ENCODE data around the gene SMTNL2.
"Not testable (repeated sequence)": the region's sequence is repeated elsewhere in the genome, so short reads cannot be mapped to it uniquely, and the experiment has no call there.

Gene SMTNL2

GRCh38 chr17:4591529-4591928 lies 7.2 kb downstream of the SMTNL2 start:
- no peaks in the 10 kb centered on the region for H3K4me1 ChIP-seq (ENCODE audit: insufficient read depth, low read length)
- H3K9ac ChIP-seq (ENCODE audit: low read depth, low read length), result no peak overlapping the region
- peaks cover 12% of the 10 kb centered on the region for H3K27me3 ChIP-seq (ENCODE audit: insufficient read depth, low read length)
- no peak overlapping the region for H3K4me3 ChIP-seq (ENCODE audit: low read length)
- no peaks in the 10 kb centered on the region for H3K9me3 ChIP-seq (ENCODE audit: insufficient read depth, low read depth, low read length)
- H3K27ac ChIP-seq (ENCODE audit: low read length), result no peak overlapping the region
- H3K36me3 ChIP-seq (ENCODE audit: insufficient read depth, low read depth, low read length), result no peaks in the 10 kb centered on the region

- H3K9ac ChIP-seq (ENCODE audit: low read depth, low read length), result no peak overlapping the region
- H3K4me1 ChIP-seq (ENCODE audit: insufficient read depth, low read length), result no peaks in the 10 kb centered on the region
- H3K27ac ChIP-seq (ENCODE audit: low read length), result no peak overlapping the region
- H3K27me3 ChIP-seq (ENCODE audit: insufficient read depth, low read length), result peaks cover 3% of the 10 kb centered on the region; the same call in 1 of the 2 replicates
- H3K36me3 ChIP-seq (ENCODE audit: insufficient read depth, low read depth, low read length), result no peaks in the 10 kb centered on the region
- H3K4me3 ChIP-seq (ENCODE audit: low read length), result no peak overlapping the region
- H3K9me3 ChIP-seq (ENCODE audit: insufficient read depth, low read depth, low read length), result no peaks in the 10 kb centered on the region
Observed at GRCh38 chr17:4592240-4593005, 8.1 kb downstream of the SMTNL2 start.

- H3K9ac ChIP-seq (ENCODE audit: low read depth, low read length), result no peak overlapping the region
Observed at GRCh38 chr17:4593021-4593421, 8.7 kb downstream of the SMTNL2 start.

GRCh38 chr17:4594406-4594805 lies 10.1 kb downstream of the SMTNL2 start:
- H3K36me3 ChIP-seq (ENCODE audit: insufficient read depth, low read depth, low read length), result no peaks in the 10 kb centered on the region
- peaks cover 3% of the 10 kb centered on the region; the same call in 1 of the 2 replicates for H3K4me1 ChIP-seq (ENCODE audit: insufficient read depth, low read length)
- H3K27me3 ChIP-seq (ENCODE audit: insufficient read depth, low read length), result no peaks in the 10 kb centered on the region
- H3K9ac ChIP-seq (ENCODE audit: low read depth, low read length), result no peak overlapping the region
- H3K9me3 ChIP-seq (ENCODE audit: insufficient read depth, low read depth, low read length), result no peaks in the 10 kb centered on the region
- H3K27ac ChIP-seq (ENCODE audit: low read length), result no peak overlapping the region
- H3K4me3 ChIP-seq (ENCODE audit: low read length), result no peak overlapping the region

More at GRCh38 chr17:4593021-4593421, 8.7 kb downstream of the SMTNL2 start:
- no peak overlapping the region for H3K4me3 ChIP-seq (ENCODE audit: low read length)
- no peaks in the 10 kb centered on the region for H3K36me3 ChIP-seq (ENCODE audit: insufficient read depth, low read depth, low read length)
- no peaks in the 10 kb centered on the region for H3K4me1 ChIP-seq (ENCODE audit: insufficient read depth, low read length)
- H3K27ac ChIP-seq (ENCODE audit: low read length), result no peak overlapping the region
- no peaks in the 10 kb centered on the region for H3K27me3 ChIP-seq (ENCODE audit: insufficient read depth, low read length)
- no peaks in the 10 kb centered on the region for H3K9me3 ChIP-seq (ENCODE audit: insufficient read depth, low read depth, low read length)

GRCh38 chr17:4594931-4595684 lies 10.8 kb downstream of the SMTNL2 start:
- no peaks in the 10 kb centered on the region for H3K9me3 ChIP-seq (ENCODE audit: insufficient read depth, low read depth, low read length)
- no peaks in the 10 kb centered on the region for H3K27me3 ChIP-seq (ENCODE audit: insufficient read depth, low read length)
- H3K4me3 ChIP-seq (ENCODE audit: low read length), result no peak overlapping the region
- peaks cover 8% of the 10 kb centered on the region; the same call in 1 of the 2 replicates for H3K4me1 ChIP-seq (ENCODE audit: insufficient read depth, low read length)
- no peaks in the 10 kb centered on the region for H3K36me3 ChIP-seq (ENCODE audit: insufficient read depth, low read depth, low read length)
- H3K27ac ChIP-seq (ENCODE audit: low read length), result no peak overlapping the region
- peak overlapping the region; percentile 37; the same call in 1 of the 2 replicates for H3K9ac ChIP-seq (ENCODE audit: low read depth, low read length)

GRCh38 chr17:4595685-4596342 lies 11.5 kb downstream of the SMTNL2 start:
- H3K4me1 ChIP-seq (ENCODE audit: insufficient read depth, low read length), result peaks cover 14% of the 10 kb centered on the region; the same call in 1 of the 2 replicates
- not testable (repeated sequence) for H3K36me3 ChIP-seq (ENCODE audit: insufficient read depth, low read depth, low read length); H3K27ac ChIP-seq (ENCODE audit: low read length); H3K9me3 ChIP-seq (ENCODE audit: insufficient read depth, low read depth, low read length); H3K27me3 ChIP-seq (ENCODE audit: insufficient read depth, low read length); H3K9ac ChIP-seq (ENCODE audit: low read depth, low read length); H3K4me3 ChIP-seq (ENCODE audit: low read length)

GRCh38 chr17:4596636-4597380 lies 12.5 kb downstream of the SMTNL2 start:
- Histone ChIP-seq H3K27ac (ENCODE audit: low read length) (no peak overlapping the region), H3K9ac (ENCODE audit: low read depth, low read length) (no peak overlapping the region), H3K9me3 (ENCODE audit: insufficient read depth, low read depth, low read length) (no peaks in the 10 kb centered on the region), H3K36me3 (ENCODE audit: insufficient read depth, low read depth, low read length) (no peaks in the 10 kb centered on the region), H3K4me1 (ENCODE audit: insufficient read depth, low read length) (peaks cover 15% of the 10 kb centered on the region; the same call in 1 of the 2 replicates), H3K27me3 (ENCODE audit: insufficient read depth, low read length) (no peaks in the 10 kb centered on the region), H3K4me3 (ENCODE audit: low read length) (no peak overlapping the region)

- no peaks in the 10 kb centered on the region for H3K9me3 ChIP-seq (ENCODE audit: insufficient read depth, low read depth, low read length)
- H3K36me3 ChIP-seq (ENCODE audit: insufficient read depth, low read depth, low read length), result no peaks in the 10 kb centered on the region
- no peak overlapping the region for H3K27ac ChIP-seq (ENCODE audit: low read length)
- H3K4me3 ChIP-seq (ENCODE audit: low read length), result no peak overlapping the region
- H3K4me1 ChIP-seq (ENCODE audit: insufficient read depth, low read length), result peaks cover 15% of the 10 kb centered on the region; the same call in 1 of the 2 replicates
- H3K9ac ChIP-seq (ENCODE audit: low read depth, low read length), result no peak overlapping the region
- H3K27me3 ChIP-seq (ENCODE audit: insufficient read depth, low read length), result no peaks in the 10 kb centered on the region
Observed at GRCh38 chr17:4597975-4598374, 13.6 kb downstream of the SMTNL2 start.

- Histone ChIP-seq H3K9me3 (ENCODE audit: insufficient read depth, low read depth, low read length) (no peaks in the 10 kb centered on the region), H3K27ac (ENCODE audit: low read length) (no peak overlapping the region), H3K36me3 (ENCODE audit: insufficient read depth, low read depth, low read length) (no peaks in the 10 kb centered on the region), H3K27me3 (ENCODE audit: insufficient read depth, low read length) (no peaks in the 10 kb centered on the region), H3K9ac (ENCODE audit: low read depth, low read length) (no peak overlapping the region), H3K4me3 (ENCODE audit: low read length) (no peak overlapping the region), H3K4me1 (ENCODE audit: insufficient read depth, low read length) (peaks cover 15% of the 10 kb centered on the region; the same call in 1 of the 2 replicates)
Observed at GRCh38 chr17:4598776-4599504, 14.6 kb downstream of the SMTNL2 start.

- H3K36me3 ChIP-seq (ENCODE audit: insufficient read depth, low read depth, low read length), result no peaks in the 10 kb centered on the region
- H3K9ac ChIP-seq (ENCODE audit: low read depth, low read length), result no peak overlapping the region
- H3K4me1 ChIP-seq (ENCODE audit: insufficient read depth, low read length), result peaks cover 15% of the 10 kb centered on the region; the same call in 1 of the 2 replicates
- H3K4me3 ChIP-seq (ENCODE audit: low read length), result peak overlapping the region; percentile 47
- H3K9me3 ChIP-seq (ENCODE audit: insufficient read depth, low read depth, low read length), result no peaks in the 10 kb centered on the region
- no peaks in the 10 kb centered on the region for H3K27me3 ChIP-seq (ENCODE audit: insufficient read depth, low read length)
- no peak overlapping the region for H3K27ac ChIP-seq (ENCODE audit: low read length)
Observed at GRCh38 chr17:4599505-4600281, 15.4 kb downstream of the SMTNL2 start.

Data from iPS-20b (cell line).